ENCODE measurements around the gene COL20A1. TPM values are rescaled to one million over a fixed set of nuclear protein-coding genes. Genes with fewer than 3 reads are reported as not detected.
"Not testable (repeated sequence)": the region's sequence is repeated elsewhere in the genome, so short reads cannot be mapped to it uniquely, and the experiment has no call there.

The COL20A1 gene
- total RNA-seq, 4 donors from 2014 or later: 0.20 to 0.44 TPM; not detected in 2

DNA sequence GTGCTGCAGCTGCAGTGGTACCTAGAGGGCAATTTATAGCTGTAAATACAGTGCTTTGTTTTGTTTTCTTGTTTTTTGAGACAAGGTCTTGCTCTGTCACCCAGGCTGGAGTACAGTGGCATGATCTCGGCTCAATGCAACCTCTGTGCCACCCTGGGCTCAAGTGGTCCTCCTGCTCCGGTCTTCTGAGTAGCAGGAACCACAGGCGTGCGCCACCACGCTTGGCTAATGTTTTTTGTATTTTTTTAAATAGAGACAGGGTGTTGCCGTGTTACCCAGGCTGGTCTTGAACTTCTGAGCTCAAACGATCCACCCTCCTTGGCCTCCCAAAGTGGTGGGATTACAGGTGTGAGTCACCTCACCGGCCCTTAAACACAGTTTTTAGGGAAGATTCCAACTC, 41.4 kb downstream of the COL20A1 start:
- Histone ChIP-seq H3K9me3 (peaks cover 0 to 17% (median 0%) of the 10 kb centered on the region in 4 donors), H3K4me1 (peaks cover 0 to 5% (median 0%) of the 10 kb centered on the region in 4 donors), H3K27ac (no peak overlapping the region), H3K27me3 (peaks cover 0 to 46% of the 10 kb centered on the region in 2 donors), H3K4me3 (no peak overlapping the region), H3K36me3 (no peaks in the 10 kb centered on the region)
- TF ChIP-seq, protein P1, sequence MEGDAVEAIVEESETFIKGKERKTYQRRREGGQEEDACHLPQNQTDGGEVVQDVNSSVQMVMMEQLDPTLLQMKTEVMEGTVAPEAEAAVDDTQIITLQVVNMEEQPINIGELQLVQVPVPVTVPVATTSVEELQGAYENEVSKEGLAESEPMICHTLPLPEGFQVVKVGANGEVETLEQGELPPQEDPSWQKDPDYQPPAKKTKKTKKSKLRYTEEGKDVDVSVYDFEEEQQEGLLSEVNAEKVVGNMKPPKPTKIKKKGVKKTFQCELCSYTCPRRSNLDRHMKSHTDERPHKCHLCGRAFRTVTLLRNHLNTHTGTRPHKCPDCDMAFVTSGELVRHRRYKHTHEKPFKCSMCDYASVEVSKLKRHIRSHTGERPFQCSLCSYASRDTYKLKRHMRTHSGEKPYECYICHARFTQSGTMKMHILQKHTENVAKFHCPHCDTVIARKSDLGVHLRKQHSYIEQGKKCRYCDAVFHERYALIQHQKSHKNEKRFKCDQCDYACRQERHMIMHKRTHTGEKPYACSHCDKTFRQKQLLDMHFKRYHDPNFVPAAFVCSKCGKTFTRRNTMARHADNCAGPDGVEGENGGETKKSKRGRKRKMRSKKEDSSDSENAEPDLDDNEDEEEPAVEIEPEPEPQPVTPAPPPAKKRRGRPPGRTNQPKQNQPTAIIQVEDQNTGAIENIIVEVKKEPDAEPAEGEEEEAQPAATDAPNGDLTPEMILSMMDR (IDR thresholded peaks at IDR 0.05): no peak
- TF ChIP-seq POLR2A (IDR thresholded peaks at IDR 0.05) (no peak), EP300 (IDR thresholded peaks at IDR 0.05) (no peak)
- no peak for DNase-seq (ENCODE audit: low spot score in 2 of 2)
- WGBS, 2 donors: 77% methylated on average over 8 of the region's 8 CpGs

DNA sequence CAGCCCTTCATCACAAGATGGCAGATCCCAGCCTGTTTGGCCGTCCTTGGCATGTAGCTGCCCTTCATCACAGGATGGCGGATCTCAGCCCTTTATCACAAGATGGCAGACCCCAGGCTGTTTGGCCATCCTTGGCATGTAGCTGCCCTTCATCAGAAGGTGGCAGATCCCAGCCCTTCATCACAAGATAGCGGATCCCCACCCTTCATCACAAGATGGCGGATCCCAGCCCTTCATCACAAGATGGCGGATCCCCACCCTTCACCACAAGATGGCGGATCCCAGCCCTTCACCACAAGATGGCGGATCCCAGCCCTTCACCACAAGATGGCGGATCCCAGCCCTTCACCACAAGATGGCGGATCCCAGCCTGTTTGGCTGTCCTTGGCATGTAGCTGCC, 42.1 kb downstream of the COL20A1 start:
- not testable (repeated sequence) for H3K4me3 ChIP-seq; H3K36me3 ChIP-seq; H3K27ac ChIP-seq; H3K4me1 ChIP-seq; DNase-seq (ENCODE audit: low spot score in 2 of 2)
- 96 to 100% methylated on average over 9 of the region's 9 CpGs for WGBS, 2 donors
- Histone ChIP-seq H3K27me3 (peaks cover 0 to 46% of the 10 kb centered on the region in 2 donors), H3K9me3 (peaks cover 0 to 17% (median 0%) of the 10 kb centered on the region in 4 donors)

DNA sequence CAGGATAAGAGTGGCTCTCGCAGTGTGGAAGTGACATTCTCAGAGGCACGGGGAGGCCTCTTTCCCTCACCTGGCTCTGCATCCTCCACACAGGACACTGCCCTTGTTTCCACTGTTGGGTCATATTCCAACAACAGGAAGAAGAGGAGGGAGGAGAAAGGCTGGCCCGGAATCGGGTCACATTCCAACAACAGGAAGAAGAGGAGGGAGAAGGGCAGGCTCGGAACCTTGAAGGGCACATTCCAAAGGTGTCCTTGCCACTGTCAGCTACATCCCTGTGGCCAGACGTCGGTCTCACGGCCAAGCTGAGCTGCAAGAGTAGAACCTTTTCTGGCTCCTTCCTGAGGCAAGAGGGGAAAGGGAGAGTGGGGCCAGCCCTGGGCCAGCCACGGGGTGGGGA, 42.7 kb downstream of the COL20A1 start:
- no peak overlapping the region for H3K4me3 ChIP-seq
- WGBS, 2 donors: 60 to 66% methylated on average over 9 of the region's 9 CpGs
- no peaks in the 10 kb centered on the region for H3K36me3 ChIP-seq
- H3K9me3 ChIP-seq: peaks cover 0 to 17% (median 0%) of the 10 kb centered on the region in 4 donors
- no peak overlapping the region for H3K27ac ChIP-seq
- peaks cover 0 to 48% of the 10 kb centered on the region in 2 donors for H3K27me3 ChIP-seq
- peaks cover 0 to 5% (median 0%) of the 10 kb centered on the region in 4 donors for H3K4me1 ChIP-seq
- no peak for DNase-seq (ENCODE audit: low spot score in 2 of 2)
- TF ChIP-seq EP300 (IDR thresholded peaks at IDR 0.05) (no peak), POLR2A (IDR thresholded peaks at IDR 0.05) (no peak)
- TF ChIP-seq, protein P1 (IDR thresholded peaks at IDR 0.05): no peak

DNA sequence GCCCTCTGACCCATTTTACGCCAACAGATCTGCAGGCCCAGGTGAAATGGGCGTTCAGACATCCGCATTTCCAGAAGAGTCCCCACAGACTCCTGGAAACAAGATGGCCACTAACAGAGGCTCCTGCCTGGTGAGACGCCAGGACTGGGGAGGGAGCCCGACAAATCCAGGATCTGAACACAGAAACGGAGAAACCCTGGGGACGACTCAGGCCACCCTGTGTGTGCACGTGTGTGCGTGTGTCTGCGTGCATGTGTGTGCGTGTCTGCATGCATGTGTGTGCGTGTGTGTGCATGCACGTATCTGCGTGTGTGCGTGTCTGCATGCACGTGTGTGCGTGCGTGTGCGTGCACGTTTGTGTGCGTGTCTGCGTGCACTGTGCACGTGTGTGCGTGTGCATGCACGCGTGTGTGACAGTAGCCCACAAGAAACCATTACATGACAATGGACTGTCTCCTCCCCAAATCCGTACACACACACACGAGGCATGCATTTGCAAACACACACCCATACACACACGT, 43.3 kb downstream of the COL20A1 start:
- Histone ChIP-seq H3K27ac (no peak overlapping the region), H3K4me1 (peaks cover 0 to 5% (median 0%) of the 10 kb centered on the region in 4 donors), H3K27me3 (peaks cover 0 to 54% of the 10 kb centered on the region in 2 donors), H3K9me3 (peaks cover 0 to 16% (median 0%) of the 10 kb centered on the region in 4 donors), H3K4me3 (no peak overlapping the region), H3K36me3 (no peaks in the 10 kb centered on the region)
- 86 to 94% methylated on average over 29 of the region's 29 CpGs for WGBS, 2 donors
- TF ChIP-seq POLR2A (IDR thresholded peaks at IDR 0.05): no peak
- TF ChIP-seq, protein P1 (IDR thresholded peaks at IDR 0.05): no peak
- no peak for TF ChIP-seq EP300 (IDR thresholded peaks at IDR 0.05)
- no peak for DNase-seq (ENCODE audit: low spot score in 2 of 2)

DNA sequence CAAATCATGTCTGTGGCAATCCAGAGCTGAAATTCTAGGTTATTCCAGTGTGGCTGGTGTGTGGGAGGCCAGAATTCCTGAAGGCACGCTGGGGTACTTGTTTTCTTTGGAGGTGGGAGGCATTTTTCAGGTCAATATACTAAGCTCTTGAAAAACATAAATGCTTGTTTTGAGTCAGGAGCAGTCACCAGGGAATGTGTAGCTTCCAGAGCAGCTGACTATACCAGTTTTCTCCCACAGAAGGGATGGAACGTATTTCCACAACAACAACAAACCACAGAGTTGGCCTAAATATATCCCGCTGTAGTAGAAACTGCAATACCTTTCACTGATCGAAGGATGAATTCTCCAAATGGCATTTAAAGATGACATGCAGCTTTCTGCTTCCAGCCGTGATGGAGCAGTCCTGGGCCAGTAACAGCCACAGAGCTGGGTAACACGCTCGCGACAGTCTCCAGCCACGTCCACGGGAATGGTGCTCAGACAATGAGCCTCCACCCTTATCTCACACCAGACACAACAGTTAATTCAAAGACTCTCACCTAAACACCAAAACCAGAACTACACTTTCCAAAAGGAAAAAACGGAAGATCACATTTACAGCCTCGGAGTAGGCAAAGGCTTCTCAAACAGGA, 44.9 kb downstream of the COL20A1 start:
- Histone ChIP-seq H3K27ac (no peak overlapping the region), H3K4me3 (no peak overlapping the region), H3K27me3 (peaks cover 0 to 60% of the 10 kb centered on the region in 2 donors), H3K9me3 (peaks cover 0 to 2% (median 0%) of the 10 kb centered on the region in 4 donors), H3K36me3 (no peaks in the 10 kb centered on the region), H3K4me1 (peaks cover 0 to 5% (median 0%) of the 10 kb centered on the region in 4 donors)
- no peak for DNase-seq (ENCODE audit: low spot score in 2 of 2)
- 50 to 63% methylated on average over 12 of the region's 12 CpGs for WGBS, 2 donors
- no peak for TF ChIP-seq POLR2A (IDR thresholded peaks at IDR 0.05)
- TF ChIP-seq EP300 (IDR thresholded peaks at IDR 0.05): no peak
- TF ChIP-seq, protein P1 (IDR thresholded peaks at IDR 0.05): no peak

DNA sequence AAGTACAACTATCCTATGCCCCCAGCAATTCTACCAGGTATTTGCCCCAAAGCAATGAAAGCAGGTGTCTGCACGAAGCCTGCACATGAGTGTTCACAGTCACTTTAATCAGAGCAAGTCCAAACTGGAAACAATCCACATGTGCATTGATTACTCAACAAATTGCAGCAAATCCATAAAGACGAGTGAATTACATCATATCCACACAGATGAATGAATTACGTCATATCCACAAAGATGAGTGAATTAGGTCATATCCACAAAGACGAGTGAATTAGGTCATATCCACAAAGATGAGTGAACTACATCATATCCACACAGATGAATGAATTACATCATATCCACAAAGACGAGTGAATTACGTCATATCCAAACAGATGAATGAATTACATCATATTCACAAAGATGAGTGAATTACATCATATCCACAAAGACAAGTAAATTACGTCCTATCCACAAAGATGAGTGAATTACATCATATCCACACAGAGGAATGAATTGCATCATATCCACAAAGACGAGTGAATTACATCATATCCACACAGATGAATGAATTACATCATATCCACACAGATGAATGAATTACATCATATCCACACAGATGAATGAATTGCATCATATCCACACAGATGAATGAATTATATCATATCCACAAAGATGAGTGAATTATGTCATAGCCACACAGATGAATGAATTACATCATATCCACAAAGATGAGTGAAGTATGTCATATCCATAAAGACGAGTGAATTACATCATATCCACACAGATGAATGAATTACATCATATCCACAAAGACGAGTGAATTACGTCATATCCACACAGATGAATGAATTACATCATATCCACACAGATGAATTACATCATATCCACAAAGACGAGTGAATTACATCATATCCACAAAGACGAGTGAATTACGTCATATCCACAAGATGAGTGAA, 46.4 kb downstream of the COL20A1 start:
- H3K27ac ChIP-seq; H3K9me3 ChIP-seq; H3K4me3 ChIP-seq; DNase-seq (ENCODE audit: low spot score in 2 of 2); H3K36me3 ChIP-seq: not testable (repeated sequence)
- 77 to 78% methylated on average over 14 of the region's 14 CpGs for WGBS, 2 donors
- peaks cover 0 to 62% of the 10 kb centered on the region in 2 donors for H3K27me3 ChIP-seq
- H3K4me1 ChIP-seq: peaks cover 0 to 11% (median 0%) of the 10 kb centered on the region in 4 donors

DNA sequence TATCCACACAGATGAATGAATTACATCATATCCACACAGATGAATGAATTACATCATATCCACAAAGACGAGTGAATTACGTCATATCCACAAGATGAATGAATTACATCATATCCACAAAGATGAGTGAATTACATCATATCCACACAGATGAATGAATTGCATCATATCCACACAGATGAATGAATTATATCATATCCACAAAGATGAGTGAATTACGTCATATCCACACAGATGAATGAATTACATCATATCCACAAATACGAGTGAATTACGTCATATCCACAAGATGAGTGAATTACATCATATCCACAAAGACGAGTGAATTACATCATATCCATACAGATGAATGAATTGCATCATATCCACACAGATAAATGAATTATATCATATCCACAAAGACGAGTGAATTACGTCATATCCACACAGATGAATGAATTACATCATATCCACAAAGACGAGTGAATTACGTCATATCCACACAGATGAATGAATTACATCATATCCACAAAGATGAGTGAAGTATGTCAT, 47.2 kb downstream of the COL20A1 start:
- not testable (repeated sequence) for H3K27ac ChIP-seq; H3K36me3 ChIP-seq; H3K9me3 ChIP-seq; DNase-seq (ENCODE audit: low spot score in 2 of 2); H3K4me3 ChIP-seq
- Histone ChIP-seq H3K27me3 (peaks cover 0 to 66% of the 10 kb centered on the region in 2 donors), H3K4me1 (peaks cover 0 to 16% (median 0%) of the 10 kb centered on the region in 4 donors)
- WGBS, 2 donors: 83% methylated on average over 10 of the region's 10 CpGs

Data from tibial nerve (tissue), 4 donors.